GM12878 (cell line): ENCODE measurements around the gene NME7. TPM values are rescaled to one million over a fixed set of nuclear protein-coding genes. Genes with fewer than 3 reads are reported as not detected.

ENCODE experiments used
- ATF7 ChIP-seq: fragments of 450-650 bp; IDR thresholded peaks from 2 replicates; pipeline ENCODE4 v1.6.1; 2016; ENCODE audit warnings: low read depth, mild to moderate bottlenecking
- BCL11A ChIP-seq: IDR thresholded peaks from 2 replicates; pipeline ENCODE4 v1.6.1; 2011; ENCODE audit warnings: low read depth, low read length
- CEBPB ChIP-seq, 2 experiments: fragments of 150-350 bp in 1 of 2; IDR thresholded peaks; 2 replicates each; pipeline ENCODE4 v1.6.1; 2012 to 2014; ENCODE audit warnings: low read depth in 2 of 2, low read length in 2 of 2, borderline replicate concordance in 1 of 2, inconsistent platforms in 1 of 2
- EGR1 ChIP-seq, 2 experiments: IDR thresholded peaks; 1 replicate in 1 of 2; 2 replicates in 1 of 2; pipeline ENCODE4 v1.6.1; 2011 to 2012; ENCODE audit warnings: low read depth in 2 of 2, low read length in 2 of 2, borderline replicate concordance in 1 of 2, mild to moderate bottlenecking in 1 of 2, moderate library complexity in 1 of 2
- FOXK2 ChIP-seq: fragments of 450-650 bp; IDR thresholded peaks from 2 replicates; pipeline ENCODE4 v1.6.1; 2017; ENCODE audit warnings: mild to moderate bottlenecking, moderate library complexity
- HCFC1 ChIP-seq: fragments of 150-350 bp; IDR thresholded peaks from 2 replicates; pipeline ENCODE4 v1.6.1; 2014; ENCODE audit warnings: low read length
- IKZF1 ChIP-seq: fragments of 450-650 bp; conservative IDR thresholded peaks from 2 replicates; pipeline ENCODE4 v1.6.1; 2017; ENCODE audit warnings: antibody characterized with exemption, mild to moderate bottlenecking
- MEF2A ChIP-seq: IDR thresholded peaks from 2 replicates; pipeline ENCODE4 v1.6.1; 2011; ENCODE audit warnings: low read depth, mild to moderate bottlenecking, low read length, moderate library complexity; ENCODE audit not compliant: insufficient read depth
- MXI1 ChIP-seq: fragments of 150-350 bp; IDR thresholded peaks from 2 replicates; pipeline ENCODE4 v1.6.1; 2011; ENCODE audit warnings: low read depth, mild to moderate bottlenecking, inconsistent platforms, low read length, improper control_type of control experiment
- NFIC ChIP-seq: IDR thresholded peaks from 2 replicates; pipeline ENCODE4 v1.6.1; 2012; ENCODE audit warnings: low read depth, mild to moderate bottlenecking, inconsistent platforms, low read length, moderate library complexity
- NFYA ChIP-seq: IDR thresholded peaks from 2 replicates; pipeline ENCODE4 v1.6.1; 2011; ENCODE audit warnings: low read depth, mild to moderate bottlenecking, low read length, improper control_type of control experiment, borderline replicate concordance
- NR2F1 ChIP-seq: fragments of 450-650 bp; conservative IDR thresholded peaks from 2 replicates; pipeline ENCODE4 v1.6.1; 2017; ENCODE audit warnings: mild to moderate bottlenecking
- PBX3 ChIP-seq: IDR thresholded peaks from 2 replicates; pipeline ENCODE4 v1.6.1; 2011; ENCODE audit warnings: mild to moderate bottlenecking, low read depth, low read length, moderate library complexity; ENCODE audit not compliant: insufficient replicate concordance
- PKNOX1 ChIP-seq: fragments of 450-650 bp; IDR thresholded peaks from 2 replicates; pipeline ENCODE4 v1.6.1; 2016; ENCODE audit warnings: mild to moderate bottlenecking
- POLR2A ChIP-seq: IDR thresholded peaks from 2 replicates; pipeline ENCODE4 v1.6.1; 2011; ENCODE audit warnings: low read depth, mild to moderate bottlenecking, low read length
- RBBP5 ChIP-seq: fragments of 200-600 bp; sonication (generic); conservative IDR thresholded peaks from 2 replicates; pipeline ENCODE4 v1.6.1; 2016
- RCOR1 ChIP-seq: conservative IDR thresholded peaks from 2 replicates; pipeline ENCODE4 v1.6.1; 2012; ENCODE audit warnings: low read depth, low read length, improper control_type of control experiment
- RUNX3 ChIP-seq: IDR thresholded peaks from 2 replicates; pipeline ENCODE4 v1.6.1; 2012; ENCODE audit warnings: low read length, inconsistent platforms
- SKIL ChIP-seq: fragments of 450-650 bp; IDR thresholded peaks from 2 replicates; pipeline ENCODE4 v1.6.1; 2017; ENCODE audit warnings: mild to moderate bottlenecking, low read depth, inconsistent platforms; ENCODE audit not compliant: poor library complexity, severe bottlenecking
- SREBF2 ChIP-seq: IDR thresholded peaks from 2 replicates; pipeline ENCODE4 v1.6.1; 2012; ENCODE audit warnings: mild to moderate bottlenecking, low read length
- SUZ12 ChIP-seq: fragments of 200-600 bp; sonication (generic); IDR thresholded peaks from one replicate; pipeline ENCODE4 v1.6.1; 2018; ENCODE audit warnings: antibody characterized with exemption, mild to moderate bottlenecking; ENCODE audit not compliant: unreplicated experiment
- TAF1 ChIP-seq: IDR thresholded peaks from 2 replicates; pipeline ENCODE4 v1.6.1; 2011; ENCODE audit warnings: mild to moderate bottlenecking, low read depth, low read length, borderline replicate concordance
- ZBED1 ChIP-seq: IDR thresholded peaks from 2 replicates; pipeline ENCODE4 v1.6.1; 2016; ENCODE audit warnings: borderline replicate concordance
- ZNF274 ChIP-seq: IDR thresholded peaks from one replicate; pipeline ENCODE4 v1.8.0; 2011; ENCODE audit not compliant: insufficient read length, insufficient read depth
- ZSCAN29 ChIP-seq: fragments of 450-650 bp; IDR thresholded peaks from 2 replicates; pipeline ENCODE4 v1.6.1; 2017; ENCODE audit warnings: mild to moderate bottlenecking, moderate library complexity
- polyA plus RNA-seq, 11 experiments: library from polyadenylated mRNA; depleted of rRNA in 4 of 11; unstranded in 6 of 11; stranded (reverse) in 5 of 11; fragments of >200 nt; fragmentation: Nextera tagmentation in 4 of 11; fragmentation: Illumina TruSeq in 1 of 11; extraction: Ambion mirVana in 4 of 11; extraction: Trizol in 1 of 11; gene quantifications; 1 replicate in 1 of 11; 2 replicates in 10 of 11; pipeline versions ENCODE4 v1.2.1 to v1.2.3, GENCODE V29; 2011 to 2016; ENCODE audit warnings: inconsistent platforms in 2 of 11, missing spikeins in 2 of 11, low read depth in 1 of 11
- total RNA-seq, 4 experiments: library from RNA; depleted of rRNA in 3 of 4; stranded (reverse); fragments of >200 nt in 3 of 4; fragmentation: Illumina TruSeq in 1 of 4; extraction: Trizol in 1 of 4; gene quantifications; 2 replicates each; pipeline versions ENCODE4 v1.2.1 to v1.2.3, GENCODE V29; 2013 to 2021

Gene NME7
- total and polyA plus RNA-seq, 10 of the 15 experiments (the other 5 are each of a cell fraction or from before 2014, with no cell fraction given) = 1.5 to 15.6 (median 7.2) TPM

- peak; percentile 58 for TF ChIP-seq SKIL
- TF ChIP-seq TAF1 = no peak
- no peak for TF ChIP-seq BCL11A
- no peak for TF ChIP-seq MEF2A
- TF ChIP-seq RUNX3 = peak; percentile 64
- no peak for TF ChIP-seq SREBF2
- TF ChIP-seq NFYA = no peak
- TF ChIP-seq EGR1 (IDR thresholded peaks at IDR 0.05; ENCODE audit: borderline replicate concordance in 1 of 2, low read depth in 2 of 2, low read length in 2 of 2) = peak in 1 of 2 experiments; percentile 6; a peak in 1 of 3 replicates
- TF ChIP-seq CEBPB (IDR thresholded peaks at IDR 0.05; ENCODE audit: borderline replicate concordance in 1 of 2, low read depth in 2 of 2, low read length in 2 of 2) = no peak
- TF ChIP-seq PBX3 = no peak
- TF ChIP-seq POLR2A = no peak
- TF ChIP-seq SUZ12 = no peak
- TF ChIP-seq MXI1 = 0 out of 2 replicates have a peak, but pooled peaks have one; percentile 12
- TF ChIP-seq IKZF1 = peak; percentile 89
- TF ChIP-seq RCOR1 = no peak
- TF ChIP-seq ZSCAN29 = no peak
- no peak for TF ChIP-seq ZNF274
- peak; percentile 86 for TF ChIP-seq NR2F1
- TF ChIP-seq HCFC1 = no peak
- TF ChIP-seq NFIC = no peak; the same call in 1 of the 2 replicates
- peak; percentile 64; the same call in 1 of the 2 replicates for TF ChIP-seq ZBED1
- TF ChIP-seq FOXK2 = no peak
- TF ChIP-seq ATF7 = peak; percentile 78
- TF ChIP-seq RBBP5 = no peak
- peak; percentile 74 for TF ChIP-seq PKNOX1
Observed at GRCh38 chr1:169115891-169116585, 251.6 kb downstream of the NME7 start (continued).
